ENCODE data around the gene ADAMTS13. TPM values are rescaled to one million over a fixed set of nuclear protein-coding genes. Genes with fewer than 3 reads are reported as not detected.

The ADAMTS13 gene
- total and polyA plus RNA-seq, 7 donors = 0.60 to 3.4 (median 0.82) TPM

- Histone ChIP-seq H3K4me3 (no peak overlapping the region), H3K4me1 (no peaks in the 10 kb centered on the region), H3K9me3 (no peaks in the 10 kb centered on the region), H3K27me3 (peaks cover 0 to 59% (median 19%) of the 10 kb centered on the region in 3 donors), H3K36me3 (no peaks in the 10 kb centered on the region), H3K27ac (no peak overlapping the region)
- TF ChIP-seq CTCF (IDR thresholded peaks at IDR 0.05) = no peak
- WGBS, 2 donors = 89 to 93% methylated on average over 3 of the region's 3 CpGs
- intact Hi-C loops (cut with DNase I) = no loop called here
- DNase-seq = no peak
Measured at GRCh38 chr9:133393399-133393798, 28.8 kb upstream of the ADAMTS13 start.

- DNase-seq = no peak
- H3K4me1 ChIP-seq = no peaks in the 10 kb centered on the region
- 15 to 30% methylated on average over 8 of the region's 8 CpGs for WGBS, 2 donors
- TF ChIP-seq POLR2AphosphoS5 (IDR thresholded peaks at IDR 0.05) = no peak
- TF ChIP-seq EP300 (IDR thresholded peaks at IDR 0.05) = no peak
- no peak for TF ChIP-seq CTCF (IDR thresholded peaks at IDR 0.05)
- no peak for TF ChIP-seq POLR2A (IDR thresholded peaks at IDR 0.05)
- no peak overlapping the region for H3K27ac ChIP-seq
- H3K4me3 ChIP-seq = no peak overlapping the region
- intact Hi-C loops (cut with DNase I) = no loop called here
- H3K9me3 ChIP-seq = no peaks in the 10 kb centered on the region
- no peaks in the 10 kb centered on the region for H3K36me3 ChIP-seq
- H3K27me3 ChIP-seq = peaks cover 0 to 51% (median 19%) of the 10 kb centered on the region in 3 donors
Measured at GRCh38 chr9:133394687-133395271, 27.4 kb upstream of the ADAMTS13 start.

GRCh38 chr9:133396952-133397351 lies 25.2 kb upstream of the ADAMTS13 start:
- WGBS, 2 donors = 21 to 35% methylated on average over 14 of the region's 14 CpGs
- peaks cover 0 to 40% (median 11%) of the 10 kb centered on the region in 3 donors for H3K27me3 ChIP-seq

GRCh38 chr9:133397370-133397769 lies 24.8 kb upstream of the ADAMTS13 start:
- TF ChIP-seq CTCF (IDR thresholded peaks at IDR 0.05) = no peak
- no peak for TF ChIP-seq POLR2AphosphoS5 (IDR thresholded peaks at IDR 0.05)
- no peak for TF ChIP-seq POLR2A (IDR thresholded peaks at IDR 0.05)
- TF ChIP-seq EP300 (IDR thresholded peaks at IDR 0.05) = no peak
- Histone ChIP-seq H3K4me3 (no peak overlapping the region), H3K36me3 (peaks cover 0 to 6% (median 0%) of the 10 kb centered on the region in 4 donors), H3K4me1 (no peaks in the 10 kb centered on the region), H3K27me3 (peaks cover 0 to 36% (median 11%) of the 10 kb centered on the region in 3 donors), H3K27ac (no peak overlapping the region), H3K9me3 (no peaks in the 10 kb centered on the region)
- intact Hi-C loops (cut with DNase I) = no loop called here
- DNase-seq = no peak
- WGBS, 2 donors = 67 to 80% methylated on average over 6 of the region's 6 CpGs

More at GRCh38 chr9:133396952-133397351, 25.2 kb upstream of the ADAMTS13 start:
- no peak for DNase-seq
- peaks cover 0 to 6% (median 0%) of the 10 kb centered on the region in 4 donors for H3K36me3 ChIP-seq
- no peak overlapping the region for H3K27ac ChIP-seq
- no peaks in the 10 kb centered on the region for H3K4me1 ChIP-seq
- TF ChIP-seq POLR2AphosphoS5 (IDR thresholded peaks at IDR 0.05) (no peak), POLR2A (IDR thresholded peaks at IDR 0.05) (no peak), EP300 (IDR thresholded peaks at IDR 0.05) (no peak), CTCF (IDR thresholded peaks at IDR 0.05) (no peak)
- intact Hi-C loops (cut with DNase I) = no loop called here
- H3K4me3 ChIP-seq = no peak overlapping the region
- H3K9me3 ChIP-seq = no peaks in the 10 kb centered on the region

GRCh38 chr9:133397895-133398294 lies 24.3 kb upstream of the ADAMTS13 start:
- intact Hi-C loops (cut with DNase I) = no loop called here
- WGBS, 2 donors = 40 to 72% methylated on average over 9 of the region's 9 CpGs
- H3K9me3 ChIP-seq = no peaks in the 10 kb centered on the region
- H3K4me1 ChIP-seq = no peaks in the 10 kb centered on the region
- DNase-seq = no peak
- no peak overlapping the region for H3K4me3 ChIP-seq
- H3K27ac ChIP-seq = no peak overlapping the region
- TF ChIP-seq CTCF (IDR thresholded peaks at IDR 0.05) (no peak), POLR2A (IDR thresholded peaks at IDR 0.05) (no peak), EP300 (IDR thresholded peaks at IDR 0.05) (no peak)
- H3K36me3 ChIP-seq = peaks cover 0 to 6% (median 0%) of the 10 kb centered on the region in 4 donors
- peaks cover 0 to 34% (median 11%) of the 10 kb centered on the region in 3 donors for H3K27me3 ChIP-seq
